ENCODE measurements around the gene KLK13. TPM values are rescaled to one million over a fixed set of nuclear protein-coding genes. Genes with fewer than 3 reads are reported as not detected.

KLK13 gene
- total and polyA plus RNA-seq, 2 of the 8 experiments (the other 6 are each of a cell fraction or from before 2014, with no cell fraction given) = 4.2 to 4.5 TPM

DNA sequence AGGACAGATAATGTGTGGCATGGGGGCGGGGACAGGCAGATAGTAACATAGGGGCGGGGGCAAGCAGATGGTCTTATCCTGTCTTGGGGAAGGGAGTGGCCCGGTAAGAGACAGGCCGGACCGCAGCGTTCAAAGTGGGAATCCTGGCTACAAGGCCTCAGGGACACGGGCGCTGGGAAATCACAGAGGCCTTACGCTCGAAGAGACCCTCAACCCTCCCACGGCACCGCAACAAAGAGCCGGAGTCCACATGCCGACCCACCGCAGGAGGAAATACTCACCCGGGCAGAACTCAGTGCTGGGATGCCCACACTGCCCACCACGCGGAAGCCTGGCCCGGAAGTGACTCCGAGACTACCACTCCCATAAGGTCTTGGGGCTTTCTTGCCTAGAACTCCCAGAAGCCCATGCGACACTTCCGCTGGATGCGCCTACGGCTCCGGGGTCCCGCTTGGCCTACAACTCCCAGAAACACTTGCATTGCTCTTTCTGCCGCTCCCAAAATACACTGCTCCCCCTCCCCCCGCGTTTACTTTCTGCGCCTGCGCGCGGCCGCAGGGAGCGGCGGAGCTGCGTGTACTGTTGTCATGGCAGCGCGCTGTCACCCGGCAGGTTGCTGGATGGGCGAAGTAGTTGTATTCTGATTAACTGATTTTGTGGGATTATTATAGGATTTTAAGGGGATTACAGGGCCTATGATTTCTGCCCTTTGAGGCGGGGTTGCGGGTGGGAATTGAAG is 43.3 kb upstream of the KLK13 start, which contains the start of gene CTU1 (continued):
- TF ChIP-seq NANOG (IDR thresholded peaks at IDR 0.05; ENCODE audit: insufficient read depth, low read depth, low read length, poor library complexity, severe bottlenecking) (peak; percentile 32), CTBP2 (IDR thresholded peaks at IDR 0.05; ENCODE audit: borderline replicate concordance, insufficient read depth, insufficient read length, low read length) (peak; percentile 74), HDAC6 (IDR thresholded peaks at IDR 0.05; ENCODE audit: low read depth, low read length) (no peak), GABPA (IDR thresholded peaks at IDR 0.05; ENCODE audit: borderline replicate concordance, insufficient read depth, low read length) (peak; percentile 92), JUN (IDR thresholded peaks at IDR 0.05; ENCODE audit: low read depth, low read length) (no peak), CREB1 (IDR thresholded peaks at IDR 0.05) (peak; percentile 78), PHF8 (conservative IDR thresholded peaks at IDR 0.05; ENCODE audit: low read depth, low read length) (peak; percentile 63; the same call in 1 of the 2 replicates), CHD2 (IDR thresholded peaks at IDR 0.05; ENCODE audit: low read length) (peak; percentile 43; the same call in 1 of the 2 replicates), HDAC2 (IDR thresholded peaks at IDR 0.05; ENCODE audit: borderline replicate concordance in 1 of 2, low read depth in 2 of 2, low read length in 2 of 2) (peak; percentile 49 to 81; a peak in 1 of 4 replicates), KDM4A (IDR thresholded peaks at IDR 0.05; ENCODE audit: low read depth, low read length, severe bottlenecking) (no peak), RAD21 (IDR thresholded peaks at IDR 0.05 in 1 of 2, conservative IDR thresholded peaks at IDR 0.05 in 1 of 2; ENCODE audit: low read depth in 2 of 2, low read length in 2 of 2) (no peak), NRF1 (IDR thresholded peaks at IDR 0.05; ENCODE audit: low read depth, low read length) (peak; percentile 81), EGR1 (IDR thresholded peaks at IDR 0.05; ENCODE audit: borderline replicate concordance, low read depth, low read length) (no peak), SIX5 (IDR thresholded peaks at IDR 0.05; ENCODE audit: low read depth, low read length) (peak; percentile 97), ZNF274 (IDR thresholded peaks at IDR 0.05; ENCODE audit: borderline replicate concordance, extremely low read depth, low read length) (no peak), BRCA1 (IDR thresholded peaks at IDR 0.05; ENCODE audit: low read depth, low read length) (no peak)
- TF ChIP-seq, protein P1, sequence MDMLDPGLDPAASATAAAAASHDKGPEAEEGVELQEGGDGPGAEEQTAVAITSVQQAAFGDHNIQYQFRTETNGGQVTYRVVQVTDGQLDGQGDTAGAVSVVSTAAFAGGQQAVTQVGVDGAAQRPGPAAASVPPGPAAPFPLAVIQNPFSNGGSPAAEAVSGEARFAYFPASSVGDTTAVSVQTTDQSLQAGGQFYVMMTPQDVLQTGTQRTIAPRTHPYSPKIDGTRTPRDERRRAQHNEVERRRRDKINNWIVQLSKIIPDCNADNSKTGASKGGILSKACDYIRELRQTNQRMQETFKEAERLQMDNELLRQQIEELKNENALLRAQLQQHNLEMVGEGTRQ (IDR thresholded peaks at IDR 0.05; ENCODE audit: low read length) = no peak
- TF ChIP-seq, protein P2, sequence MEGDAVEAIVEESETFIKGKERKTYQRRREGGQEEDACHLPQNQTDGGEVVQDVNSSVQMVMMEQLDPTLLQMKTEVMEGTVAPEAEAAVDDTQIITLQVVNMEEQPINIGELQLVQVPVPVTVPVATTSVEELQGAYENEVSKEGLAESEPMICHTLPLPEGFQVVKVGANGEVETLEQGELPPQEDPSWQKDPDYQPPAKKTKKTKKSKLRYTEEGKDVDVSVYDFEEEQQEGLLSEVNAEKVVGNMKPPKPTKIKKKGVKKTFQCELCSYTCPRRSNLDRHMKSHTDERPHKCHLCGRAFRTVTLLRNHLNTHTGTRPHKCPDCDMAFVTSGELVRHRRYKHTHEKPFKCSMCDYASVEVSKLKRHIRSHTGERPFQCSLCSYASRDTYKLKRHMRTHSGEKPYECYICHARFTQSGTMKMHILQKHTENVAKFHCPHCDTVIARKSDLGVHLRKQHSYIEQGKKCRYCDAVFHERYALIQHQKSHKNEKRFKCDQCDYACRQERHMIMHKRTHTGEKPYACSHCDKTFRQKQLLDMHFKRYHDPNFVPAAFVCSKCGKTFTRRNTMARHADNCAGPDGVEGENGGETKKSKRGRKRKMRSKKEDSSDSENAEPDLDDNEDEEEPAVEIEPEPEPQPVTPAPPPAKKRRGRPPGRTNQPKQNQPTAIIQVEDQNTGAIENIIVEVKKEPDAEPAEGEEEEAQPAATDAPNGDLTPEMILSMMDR (IDR thresholded peaks at IDR 0.05; ENCODE audit: control extremely low read depth in 1 of 3, insufficient read depth in 1 of 3, low read depth in 1 of 3, low read length in 3 of 3) = no peak
- TF ChIP-seq, protein P3, sequence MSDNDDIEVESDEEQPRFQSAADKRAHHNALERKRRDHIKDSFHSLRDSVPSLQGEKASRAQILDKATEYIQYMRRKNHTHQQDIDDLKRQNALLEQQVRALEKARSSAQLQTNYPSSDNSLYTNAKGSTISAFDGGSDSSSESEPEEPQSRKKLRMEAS (IDR thresholded peaks at IDR 0.05) = peak; percentile 85
